ENCODE data around the gene OGFOD2. TPM values are rescaled to one million over a fixed set of nuclear protein-coding genes. Genes with fewer than 3 reads are reported as not detected.

Gene OGFOD2
- total and polyA plus RNA-seq, 9 of the 15 experiments (the other 6 are each of a cell fraction or from before 2014, with no cell fraction given): 1.4 to 111 (median 18.5) TPM

- in situ Hi-C loops (cut with MboI): no loop called here
- H4K20me1 ChIP-seq (replicated peaks; ENCODE audit: control insufficient read depth, insufficient read depth, low read length): no peaks in the 10 kb centered on the region
- 73% methylated on average over 7 of the region's 7 CpGs for WGBS (ENCODE audit: insufficient coverage, low coverage, missing lambda C conversion rate)
- ATAC-seq: no peak
- H3K27me3 ChIP-seq (ENCODE audit: control insufficient read depth in 2 of 2, insufficient read depth in 2 of 2, low read length in 2 of 2): no peaks in the 10 kb centered on the region
- POLR2A ChIA-PET: interaction anchor here (0.7 kb wide), 1 partner anchor 319 kb away, joined by 3 read pairs; no protein-coding TSS in a partner anchor
- no peaks in the 10 kb centered on the region for H3K9me1 ChIP-seq (ENCODE audit: control insufficient read depth, insufficient read depth, low read length)
- H3K36me3 ChIP-seq (ENCODE audit: control insufficient read depth, insufficient read depth, low read length): no peaks in the 10 kb centered on the region; the same call in 2 of the 3 replicates
- H3K4me1 ChIP-seq (replicated peaks in 1 of 2; ENCODE audit: control insufficient read depth in 2 of 2, insufficient read depth in 2 of 2, low read length in 2 of 2): peaks cover 9 to 13% of the 10 kb centered on the region in 2 experiments; a peak in 4 of 5 replicates
- no peak overlapping the region for H3K4me2 ChIP-seq (ENCODE audit: insufficient read depth, low read length)
- no peak overlapping the region for H2AFZ ChIP-seq (ENCODE audit: low read depth, low read length)
- no peak overlapping the region for H3K9ac ChIP-seq (ENCODE audit: insufficient read depth in 1 of 2, low read depth in 2 of 2, low read length in 2 of 2)
- H3K27ac ChIP-seq (ENCODE audit: extremely low read depth, low read depth, low read length): no peak overlapping the region
- DNase-seq (ENCODE audit: extremely low read depth in 1 of 4, low spot score in 3 of 4): no peak
- intact Hi-C loops (cut with micrococcal nuclease): no loop called here
- BruUV-seq (replicated peaks): no TSS peak
- TF ChIP-seq HIVEP1 (CRISPR knock-in tag; IDR thresholded peaks at IDR 0.05): no peak
- TF ChIP-seq U2AF1 (optimal IDR thresholded peaks at IDR 0.05; ENCODE audit: low read depth, low read length): no peak
- no peak for TF ChIP-seq DACH1 (IDR thresholded peaks at IDR 0.05; ENCODE audit: partially characterized antibody)
- TF ChIP-seq ERF (CRISPR knock-in tag; IDR thresholded peaks at IDR 0.05): no peak
- TF ChIP-seq FIP1L1 (IDR thresholded peaks at IDR 0.05; ENCODE audit: low read depth, low read length, poor library complexity, severe bottlenecking): no peak
- TF ChIP-seq CTBP1 (IDR thresholded peaks at IDR 0.05; ENCODE audit: borderline replicate concordance): no peak
- no peak for TF ChIP-seq NFIX (CRISPR knock-in tag; IDR thresholded peaks at IDR 0.05; ENCODE audit: low read depth)
- no peak for TF ChIP-seq ZNF143 (CRISPR knock-in tag; IDR thresholded peaks at IDR 0.05)
- no peak for TF ChIP-seq SRSF9 (IDR thresholded peaks at IDR 0.05; ENCODE audit: borderline replicate concordance, low read depth, low read length)
- no peak for TF ChIP-seq CBFB (CRISPR knock-in tag; IDR thresholded peaks at IDR 0.05)
- TF ChIP-seq, protein P1, sequence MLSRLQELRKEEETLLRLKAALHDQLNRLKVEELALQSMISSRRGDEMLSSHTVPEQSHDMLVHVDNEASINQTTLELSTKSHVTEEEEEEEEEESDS (CRISPR knock-in tag; IDR thresholded peaks at IDR 0.05): no peak
- TF ChIP-seq ZFP36 (IDR thresholded peaks at IDR 0.05; ENCODE audit: low read depth, low read length, partially characterized antibody): no peak
- no peaks in the 10 kb centered on the region for H3K79me2 ChIP-seq (ENCODE audit: control insufficient read depth, insufficient read depth, low read length)
- H3K4me3 ChIP-seq: no peak overlapping the region
- CTCF ChIA-PET (ENCODE audit: low intra/inter-chr PET ratio): no interaction called here
- H3K9me3 ChIP-seq (replicated peaks; ENCODE audit: control insufficient read depth, insufficient read depth, low read depth, low read length): no peaks in the 10 kb centered on the region
- FAIRE-seq: no peak
Observed at GRCh38 chr12:123028475-123028874, 53.4 kb downstream of the OGFOD2 start.

Data from K562 (cell line).